HG02870 (cell line): ENCODE measurements around the gene DDX1.
"Not testable (repeated sequence)": the region's sequence is repeated elsewhere in the genome, so short reads cannot be mapped to it uniquely, and the experiment has no call there.

ENCODE experiments used
- ATAC-seq: cut with Tn5 transposase; IDR thresholded peaks from one replicate; pipeline ENCODE4 v1.9.1; 2021; ENCODE audit warnings: mild to moderate bottlenecking, moderate library complexity; ENCODE audit not compliant: unreplicated experiment

DDX1 gene

GRCh38 chr2:15672961-15673918 is 81.6 kb downstream of the DDX1 start:
- no peak for ATAC-seq

GRCh38 chr2:15673919-15674636 is 82.4 kb downstream of the DDX1 start:
- ATAC-seq, result no peak

- ATAC-seq, result no peak
Measured at GRCh38 chr2:15674637-15675455, 83.2 kb downstream of the DDX1 start.

- ATAC-seq, result no peak
Measured at GRCh38 chr2:15675456-15676195, 84.0 kb downstream of the DDX1 start.

- no peak for ATAC-seq
Measured at GRCh38 chr2:15677141-15677843, 85.6 kb downstream of the DDX1 start.

GRCh38 chr2:15678346-15678745 is 86.7 kb downstream of the DDX1 start:
- no peak for ATAC-seq

GRCh38 chr2:15678909-15679308 is 87.2 kb downstream of the DDX1 start:
- ATAC-seq, result no peak

GRCh38 chr2:15679386-15679924 is 87.8 kb downstream of the DDX1 start:
- no peak for ATAC-seq

- not testable (repeated sequence) for ATAC-seq
Measured at GRCh38 chr2:15680132-15680531, 88.5 kb downstream of the DDX1 start.
